SW480 (cell line): Measurements from ENCODE around the gene CDCA4.
"Not testable (repeated sequence)": the region's sequence is repeated elsewhere in the genome, so short reads cannot be mapped to it uniquely, and the experiment has no call there.

Experiments
- DNase-seq: peaks from one replicate; pipeline ENCODE4 v3.0.0-alpha.2; 2016; ENCODE audit warnings: low spot score

The CDCA4 gene

DNA sequence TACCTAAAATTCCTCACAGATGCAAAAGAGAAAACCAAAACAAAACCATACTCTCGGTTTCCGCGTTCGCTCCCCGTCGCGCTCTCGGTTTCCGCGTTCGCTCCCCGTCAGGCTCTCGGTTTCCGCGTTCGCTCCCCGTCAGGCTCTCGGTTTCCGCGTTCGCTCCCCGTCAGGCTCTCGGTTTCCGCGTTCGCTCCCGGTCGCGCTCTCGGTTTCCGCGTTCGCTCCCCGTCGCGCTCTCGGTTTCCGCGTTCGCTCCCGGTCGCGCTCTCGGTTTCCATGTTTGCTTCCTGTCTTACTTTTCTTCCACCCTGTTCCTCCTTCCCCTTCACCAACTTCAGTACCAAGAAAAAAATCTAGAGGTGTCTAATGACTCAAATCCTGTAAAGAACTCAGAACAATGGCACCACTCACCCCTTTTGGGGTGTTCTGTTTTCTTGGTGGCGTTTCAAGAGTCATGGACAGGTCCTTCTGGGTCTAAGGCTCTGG lies 12.6 kb upstream of the CDCA4 start:
- not testable (repeated sequence) for DNase-seq

DNA sequence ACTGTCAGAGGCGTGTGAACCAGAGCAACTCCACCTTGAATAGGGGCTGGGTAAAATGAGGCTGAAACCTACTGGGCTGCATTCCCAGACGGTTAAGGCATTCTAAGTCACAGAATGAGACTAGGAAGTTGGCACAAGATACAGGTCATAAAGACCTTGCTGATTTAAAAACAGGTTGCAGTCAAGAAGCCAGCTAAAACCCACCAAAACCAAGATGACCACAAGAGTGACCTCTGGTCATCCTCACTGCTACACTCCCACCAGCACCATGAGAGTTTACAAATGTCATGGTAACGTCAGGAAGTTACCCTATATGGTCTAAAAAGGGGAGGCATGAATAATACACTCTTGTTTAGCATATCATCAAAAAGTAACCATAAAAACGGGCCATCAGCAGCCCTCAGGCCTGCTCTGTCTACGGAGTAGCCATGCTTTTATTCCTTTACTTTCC lies 11.6 kb upstream of the CDCA4 start:
- DNase-seq: not testable (repeated sequence)

DNA sequence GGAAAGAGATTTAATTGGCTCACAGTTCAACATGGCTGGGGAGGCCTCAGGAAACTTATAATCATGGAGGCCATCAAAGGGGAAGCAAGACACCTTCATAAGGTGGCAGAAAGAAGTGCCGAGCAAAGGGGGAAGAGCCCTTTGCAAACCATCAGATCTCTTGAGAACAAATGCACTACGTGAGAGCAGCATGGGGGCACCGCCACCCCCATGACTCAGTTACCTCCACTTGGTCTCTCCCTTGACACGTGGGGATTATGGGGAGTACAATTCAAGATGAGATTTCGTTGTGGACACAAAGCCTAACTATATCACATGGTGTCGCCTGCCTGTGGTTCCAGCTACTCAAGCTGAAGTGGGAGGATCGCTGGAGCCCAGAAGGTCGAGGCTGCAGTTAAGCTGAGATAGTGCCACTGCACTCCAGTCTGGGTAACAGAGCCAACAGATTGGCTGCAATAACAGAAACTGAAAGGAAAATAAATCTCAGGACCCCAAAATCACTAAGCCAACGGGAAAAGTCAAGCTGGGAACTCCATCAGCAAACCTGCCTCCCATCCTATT lies 10.0 kb upstream of the CDCA4 start:
- no peak for DNase-seq

DNA sequence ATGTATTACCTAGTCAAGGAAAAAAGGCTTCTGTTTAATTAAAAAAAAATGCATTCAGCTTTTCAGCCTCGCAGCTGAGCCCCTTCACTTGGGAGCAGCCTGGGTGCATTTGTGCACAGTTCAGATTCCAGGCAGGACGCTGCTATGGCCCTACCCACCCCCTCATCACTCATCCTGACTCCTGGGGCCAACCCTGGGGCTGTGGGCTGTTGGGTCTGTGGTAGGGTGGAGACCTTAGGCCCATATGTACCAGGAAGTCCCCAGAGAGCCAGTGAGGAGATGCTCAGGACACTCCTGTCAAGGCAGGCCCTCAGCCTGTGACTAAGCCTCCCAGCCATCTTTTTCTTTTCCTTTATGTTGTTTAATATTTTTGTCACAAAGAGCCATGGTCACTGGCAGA lies 9.3 kb upstream of the CDCA4 start:
- no peak for DNase-seq

DNA sequence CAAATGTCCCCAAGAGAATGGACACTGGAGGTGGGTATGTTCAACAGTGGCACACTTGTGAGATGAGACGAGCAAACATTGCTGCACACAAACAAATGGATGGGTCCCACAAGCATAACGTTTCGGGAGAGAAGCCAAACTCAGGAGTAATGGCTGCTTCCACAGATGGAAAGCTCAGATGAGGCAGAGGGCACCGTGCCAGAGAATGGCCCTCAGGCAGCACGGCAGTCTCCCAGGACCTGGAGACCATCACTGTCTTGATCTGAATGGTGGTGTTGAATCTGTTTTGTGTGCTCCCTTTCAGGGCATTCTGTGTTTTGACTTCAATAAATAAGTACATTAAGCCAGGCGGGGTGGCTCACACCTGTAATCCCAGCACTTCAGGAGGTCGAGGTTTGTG lies 8.5 kb upstream of the CDCA4 start:
- DNase-seq: no peak

DNA sequence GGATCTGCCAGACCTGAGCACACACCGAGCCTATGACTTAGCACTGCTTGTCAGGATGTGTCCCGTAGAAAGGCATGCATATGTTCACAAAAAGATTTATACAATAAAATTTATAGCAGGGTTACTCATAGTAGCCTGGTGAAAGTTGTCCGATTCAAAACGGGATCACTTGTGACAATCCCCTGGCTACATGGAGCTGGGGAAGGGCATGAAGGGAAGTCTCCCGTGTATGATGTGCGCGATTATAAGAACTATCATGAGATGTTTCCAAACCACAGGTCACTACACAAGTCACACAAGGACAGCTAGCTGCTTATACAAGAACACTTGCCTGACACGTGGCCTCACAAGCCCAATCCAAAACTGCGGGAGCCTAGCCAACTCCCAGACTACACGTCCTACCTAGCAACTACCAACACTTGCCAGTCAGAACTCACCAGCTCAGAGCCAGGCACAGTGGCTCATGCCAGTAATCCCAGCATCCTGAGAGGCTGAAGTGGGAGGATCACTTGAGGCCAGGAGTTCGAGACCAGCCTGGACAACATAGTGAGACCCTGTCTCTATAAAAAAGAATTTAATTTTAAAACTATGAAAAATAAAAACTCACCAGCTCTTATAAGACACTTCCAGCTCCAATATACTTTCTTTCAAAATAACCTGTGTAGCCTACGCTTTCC lies 7.5 kb upstream of the CDCA4 start:
- DNase-seq: no peak

DNA sequence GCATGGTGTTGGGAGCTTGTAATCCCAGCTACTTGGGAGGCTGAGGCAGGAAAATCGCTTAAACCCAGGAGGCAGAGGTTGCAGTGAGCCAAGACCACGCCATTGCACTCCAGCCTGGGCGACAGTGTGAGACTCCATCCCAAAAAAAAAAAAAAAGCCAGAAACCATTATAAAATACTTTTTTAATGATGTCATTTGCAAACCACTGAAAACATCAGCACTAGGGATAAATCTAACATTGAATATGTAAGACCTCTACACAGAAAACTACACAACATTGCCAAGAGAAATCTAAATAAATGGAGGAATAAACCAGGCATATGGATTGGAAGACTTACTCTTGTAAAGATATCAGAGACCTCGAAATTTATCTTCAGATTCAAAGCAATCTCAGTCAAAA lies 6.8 kb upstream of the CDCA4 start:
- not testable (repeated sequence) for DNase-seq

DNA sequence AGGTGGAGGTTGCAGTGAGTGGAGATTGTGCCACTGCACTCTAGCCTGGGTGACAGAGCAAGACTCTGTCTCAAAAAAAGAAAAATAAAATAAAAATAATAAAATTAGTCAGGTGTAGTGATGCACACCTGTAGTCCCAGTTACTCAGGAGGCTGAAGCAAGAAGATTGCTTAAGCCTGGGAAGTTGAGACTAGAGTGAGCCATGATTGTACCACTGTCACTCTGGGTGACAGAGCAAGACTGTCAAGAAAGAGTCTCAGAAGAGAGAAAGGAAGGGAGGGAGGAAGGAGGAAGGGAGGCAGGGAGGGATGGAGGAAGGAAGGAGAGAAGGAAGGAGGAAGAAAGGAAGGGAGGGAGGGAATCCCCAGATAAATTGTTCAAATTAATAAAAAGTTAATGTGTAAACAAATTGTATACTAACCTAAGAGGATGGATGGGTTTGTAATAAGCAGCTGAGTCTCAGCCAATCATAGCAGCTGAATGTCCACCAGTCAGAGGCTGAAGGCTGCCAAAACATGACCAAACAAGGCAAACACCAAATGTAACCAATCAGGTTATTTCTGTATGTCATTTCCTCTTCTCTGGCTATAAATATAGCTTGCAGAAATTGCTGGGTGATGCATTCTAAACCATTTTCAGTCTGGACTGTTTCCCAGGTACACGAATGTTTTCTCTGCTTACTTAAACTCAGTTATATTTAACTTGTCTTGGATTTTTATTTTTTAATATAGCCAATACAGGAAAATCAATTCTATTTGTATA lies 6.1 kb upstream of the CDCA4 start:
- DNase-seq: peak; percentile 43

DNA sequence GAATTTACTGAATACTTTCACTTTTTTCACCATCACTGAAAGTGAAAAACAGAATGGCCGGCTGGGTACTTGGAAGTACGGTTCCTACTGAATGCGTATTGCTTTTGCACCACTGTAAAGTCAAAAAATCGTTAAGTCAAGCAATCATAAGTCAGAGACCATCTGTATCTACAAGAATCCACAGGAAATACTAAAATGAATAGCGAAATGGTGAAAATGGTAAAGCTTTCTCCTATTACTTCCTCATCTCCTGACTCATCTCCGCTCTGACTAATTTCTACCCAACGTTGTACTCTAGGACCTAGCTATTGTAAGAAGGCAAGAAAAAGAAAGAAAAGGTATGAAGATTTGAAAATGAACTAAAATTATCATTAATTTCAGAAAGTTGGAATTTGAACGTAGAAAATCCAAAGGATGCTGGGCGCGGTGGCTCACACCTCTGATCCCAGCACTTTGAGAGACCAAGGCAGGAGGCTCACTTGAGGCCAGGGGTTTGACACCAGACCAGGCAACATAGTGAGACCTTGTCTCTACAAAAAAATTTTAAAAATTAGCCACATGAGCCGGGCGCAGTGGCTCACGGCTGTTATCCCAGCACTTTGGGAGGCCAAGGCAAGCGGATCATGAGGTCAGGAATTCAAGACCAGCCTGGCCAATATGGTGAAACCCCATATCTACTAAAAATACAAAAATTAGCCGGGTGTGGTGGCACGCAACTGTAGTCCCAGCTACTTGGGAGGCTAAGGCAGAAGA lies 5.3 kb upstream of the CDCA4 start:
- no peak for DNase-seq

DNA sequence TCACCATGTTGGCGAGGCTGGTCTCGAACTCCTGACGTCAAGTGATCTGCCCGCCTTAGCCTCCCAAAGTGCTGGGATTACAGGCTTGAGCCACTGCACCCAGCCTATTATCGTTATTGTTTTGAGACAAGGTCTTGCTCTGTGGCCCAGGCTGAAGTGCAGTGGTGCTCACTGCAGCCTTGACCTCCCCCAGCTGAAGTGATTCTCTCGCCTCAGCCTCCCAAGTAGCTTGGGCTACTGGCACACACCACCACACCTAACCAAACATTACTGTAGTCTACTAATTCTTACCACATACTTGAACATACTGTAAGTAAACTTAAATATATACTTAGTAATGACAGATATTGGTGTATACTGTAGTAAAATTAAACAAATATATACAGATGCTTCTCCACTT lies 4.5 kb upstream of the CDCA4 start:
- DNase-seq: no peak

DNA sequence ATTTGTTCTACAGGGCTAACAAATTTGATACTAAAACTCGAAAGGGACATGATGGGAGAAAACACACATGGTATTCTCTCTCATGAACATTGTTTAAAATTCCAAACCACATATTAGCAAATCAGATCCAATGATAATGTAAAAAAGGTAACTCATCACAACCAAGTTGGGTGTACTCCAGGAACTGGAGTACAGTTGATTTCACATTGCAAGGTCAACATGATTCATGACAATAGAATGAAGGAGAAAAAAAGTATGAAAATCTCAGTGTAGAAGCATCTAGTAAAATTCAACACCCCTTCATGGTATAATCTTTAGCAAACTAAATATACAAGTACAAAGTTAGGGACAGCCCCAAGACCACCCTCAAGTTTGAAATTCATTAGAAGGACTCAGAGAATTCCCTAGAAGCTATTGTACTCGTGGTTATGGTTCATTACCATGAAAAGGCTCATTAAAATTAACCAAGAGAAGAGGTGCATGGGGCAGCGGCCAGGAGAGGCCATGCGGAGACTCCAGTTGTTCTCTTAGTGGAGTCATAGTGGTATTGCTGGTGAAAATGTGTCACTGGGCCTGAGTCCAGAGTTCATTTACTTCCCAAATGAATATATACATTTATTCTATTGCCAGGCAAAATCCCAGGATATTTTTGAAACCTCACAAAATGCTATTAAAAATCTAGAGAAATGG lies 3.1 kb upstream of the CDCA4 start:
- peak; percentile 44 for DNase-seq

DNA sequence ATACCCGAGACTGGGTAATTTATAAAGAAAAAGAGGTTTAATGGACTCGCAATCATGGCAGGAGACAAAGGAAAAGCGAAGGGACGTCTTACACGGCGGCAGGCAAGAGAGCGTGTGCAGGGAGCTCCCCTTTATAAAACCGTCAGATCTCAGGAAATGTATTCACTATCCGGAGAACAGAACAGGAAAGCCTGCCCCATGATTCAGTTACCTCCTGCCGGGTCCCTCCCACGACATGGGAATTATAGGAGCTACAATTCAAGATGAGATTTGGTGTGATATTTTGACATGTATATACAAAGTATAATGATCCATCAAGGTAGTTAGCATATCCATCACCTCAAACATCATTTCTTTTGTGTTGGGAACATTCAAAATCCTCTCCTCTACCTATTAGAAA lies 2.3 kb upstream of the CDCA4 start:
- no peak for DNase-seq

DNA sequence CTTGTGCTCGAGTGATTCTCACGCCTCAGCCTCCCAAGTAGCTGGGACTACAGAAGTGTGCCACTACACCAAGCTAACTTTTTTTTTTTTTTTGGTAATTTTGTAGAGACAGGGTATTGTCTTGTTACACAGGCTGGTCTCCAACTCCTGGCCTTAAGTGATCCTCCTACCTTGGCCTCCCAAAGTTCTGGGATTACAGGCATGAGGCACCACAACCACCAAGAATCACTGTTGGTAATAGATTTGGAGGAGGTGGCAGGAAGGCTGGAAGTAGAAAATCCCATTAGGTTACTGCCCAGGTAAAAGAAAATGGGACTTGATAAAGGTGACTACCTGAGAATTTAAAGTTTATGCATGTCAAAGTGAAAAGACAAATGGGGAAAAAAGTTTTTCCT lies 1.4 kb upstream of the CDCA4 start:
- peak; percentile 34 for DNase-seq

DNA sequence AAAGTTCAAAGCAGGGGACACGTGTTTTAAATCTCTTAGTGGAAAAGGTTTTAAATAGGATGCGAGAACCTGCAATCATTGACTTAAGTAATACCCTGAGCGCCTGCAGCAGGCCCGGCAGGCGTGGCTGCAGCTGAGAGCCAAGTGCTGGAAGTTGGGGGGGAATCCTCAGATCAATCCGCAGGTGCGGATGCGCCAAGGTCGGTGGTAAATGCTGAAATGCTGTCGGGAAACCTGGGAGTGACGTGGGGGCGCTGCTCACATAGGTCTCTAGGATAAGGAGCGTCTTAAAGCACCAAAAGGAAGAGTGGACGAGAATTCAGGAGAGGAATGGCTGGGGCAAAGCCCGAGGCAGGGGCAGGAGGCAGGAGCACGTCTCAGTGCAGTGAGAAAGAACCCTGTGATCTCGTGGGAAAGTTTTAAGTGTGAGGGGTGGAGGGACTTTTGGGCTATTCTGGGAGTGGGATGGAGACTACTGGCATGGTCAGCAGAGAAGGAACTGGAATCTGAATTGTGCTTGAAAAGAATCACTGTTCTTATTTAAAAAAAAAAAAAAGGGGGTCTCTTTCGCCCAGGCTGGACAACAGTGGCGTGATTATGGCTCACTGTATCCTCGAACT lies 883 bp upstream of the CDCA4 start:
- DNase-seq: peak; percentile 84

DNA sequence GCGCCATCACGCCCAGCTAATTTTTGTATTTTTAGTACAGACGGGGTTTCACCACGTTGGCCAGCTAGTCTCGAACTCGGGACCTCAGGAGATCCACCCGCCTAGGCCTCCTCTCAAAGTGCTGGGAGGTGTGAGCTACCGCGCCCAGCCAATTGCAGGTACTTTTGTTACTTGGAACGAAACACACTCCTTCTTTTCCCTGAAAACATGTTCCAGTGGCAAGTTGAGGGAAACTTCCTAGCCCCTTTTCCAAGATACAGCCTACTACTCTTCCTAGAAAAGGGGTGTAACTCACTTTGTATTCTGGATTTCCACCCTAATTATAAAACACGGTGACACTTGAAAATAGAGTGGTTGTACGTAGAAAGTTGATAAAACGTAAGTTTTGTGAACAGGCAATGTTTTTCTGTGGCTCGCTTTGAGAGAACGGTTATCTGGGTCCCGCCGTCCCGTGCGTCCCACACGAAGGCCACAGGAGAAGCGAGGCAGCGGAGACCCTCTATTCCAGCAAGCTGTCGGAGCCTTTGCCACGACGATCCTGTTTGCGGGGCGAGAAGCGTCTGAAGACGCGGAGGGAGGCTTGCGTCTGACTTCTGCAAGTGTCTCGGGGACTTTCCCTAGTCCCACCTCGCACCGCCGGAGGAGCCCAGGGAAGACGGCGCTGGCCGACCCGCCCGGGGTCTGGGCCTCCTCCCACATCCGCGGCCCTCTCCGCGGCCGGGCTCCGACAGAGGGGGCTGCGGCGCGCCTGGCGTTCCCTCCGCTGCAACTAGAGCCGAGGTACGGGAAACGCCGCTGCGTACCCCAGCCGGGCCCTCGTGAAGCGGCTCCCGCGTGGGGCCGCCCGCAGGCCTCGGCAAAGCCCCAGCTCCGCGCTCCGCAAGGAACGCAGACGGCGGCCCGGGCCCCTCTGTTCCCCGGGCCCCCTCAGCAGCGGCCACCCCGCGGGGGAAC lies 745 bp downstream of the CDCA4 start:
- DNase-seq: peak; percentile 33

DNA sequence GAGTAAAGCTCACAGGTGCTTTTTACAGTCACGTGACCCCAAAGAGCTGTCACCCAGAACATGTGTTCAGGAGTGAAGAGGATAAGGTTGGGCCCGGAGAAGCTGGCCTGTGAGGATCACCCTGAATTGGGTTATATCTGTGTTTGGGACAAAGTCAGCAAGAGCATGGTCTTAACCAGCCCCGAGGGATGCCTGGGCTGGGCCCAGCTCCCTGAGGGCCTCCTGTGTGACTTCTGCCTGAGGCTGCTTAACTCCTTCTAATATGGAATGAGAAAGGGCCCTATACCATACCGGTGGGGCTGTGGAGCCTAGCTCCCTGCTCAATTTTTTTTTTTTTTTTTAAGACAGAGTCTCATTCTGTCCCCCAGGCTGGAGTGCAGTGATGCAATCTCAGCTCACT lies 2.5 kb downstream of the CDCA4 start:
- DNase-seq: no peak

DNA sequence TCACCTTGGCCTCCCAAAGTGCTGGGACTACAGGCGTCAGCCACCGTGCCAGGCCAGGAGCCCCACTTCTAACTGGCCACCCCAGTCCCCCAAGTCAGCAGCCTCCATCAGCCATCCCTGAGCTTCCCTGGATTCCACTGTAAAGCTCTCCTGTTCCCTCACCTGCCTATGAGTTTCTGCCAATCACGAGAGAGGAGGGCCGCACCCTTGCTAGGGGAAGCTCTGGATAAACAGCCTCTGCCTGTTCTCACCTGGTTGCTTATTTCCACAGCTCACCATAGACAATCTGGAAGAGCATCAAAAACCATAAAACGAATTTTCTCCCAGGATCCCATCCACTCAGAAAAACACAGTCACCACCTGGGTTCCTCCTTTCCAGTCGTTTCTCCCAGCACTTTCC lies 5.0 kb downstream of the CDCA4 start:
- DNase-seq: no peak

DNA sequence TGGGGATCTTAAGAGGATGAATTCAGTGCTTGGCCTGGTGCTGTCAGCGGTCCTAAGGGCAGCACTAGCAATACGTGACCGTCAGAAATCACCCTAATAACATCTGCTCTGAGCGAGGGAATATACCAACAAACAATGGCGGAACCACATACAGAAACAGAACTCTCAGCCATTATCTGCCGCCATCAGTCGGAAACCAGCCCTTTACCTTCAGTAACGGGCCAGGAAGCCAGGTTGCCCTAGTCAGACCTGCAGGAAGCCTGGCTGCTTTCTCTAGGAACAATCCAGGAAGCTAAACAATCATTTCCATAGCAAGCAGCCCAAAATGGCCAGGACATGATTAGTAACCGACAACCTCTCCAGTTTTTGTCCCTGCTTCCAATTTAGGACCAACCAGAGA lies 5.6 kb downstream of the CDCA4 start:
- DNase-seq: no peak

DNA sequence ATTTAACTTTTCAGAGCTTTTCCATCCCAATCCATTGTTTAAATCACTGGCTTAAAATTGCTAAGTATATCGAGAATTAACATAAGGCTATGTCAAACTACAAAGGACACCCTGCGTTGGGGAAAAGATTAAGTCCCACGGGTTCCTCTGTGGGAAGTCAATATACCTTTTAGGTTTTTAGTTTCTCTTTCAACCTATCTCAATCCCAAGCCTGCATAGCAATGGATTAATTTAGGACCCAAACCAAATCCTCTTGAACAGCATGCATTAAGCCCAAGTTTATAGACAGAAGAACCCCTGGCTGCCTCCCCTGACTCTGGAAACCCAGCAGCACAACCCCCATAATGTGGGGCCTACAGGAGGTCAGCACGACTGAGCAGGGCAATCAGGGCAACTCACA lies 6.3 kb downstream of the CDCA4 start:
- no peak for DNase-seq

DNA sequence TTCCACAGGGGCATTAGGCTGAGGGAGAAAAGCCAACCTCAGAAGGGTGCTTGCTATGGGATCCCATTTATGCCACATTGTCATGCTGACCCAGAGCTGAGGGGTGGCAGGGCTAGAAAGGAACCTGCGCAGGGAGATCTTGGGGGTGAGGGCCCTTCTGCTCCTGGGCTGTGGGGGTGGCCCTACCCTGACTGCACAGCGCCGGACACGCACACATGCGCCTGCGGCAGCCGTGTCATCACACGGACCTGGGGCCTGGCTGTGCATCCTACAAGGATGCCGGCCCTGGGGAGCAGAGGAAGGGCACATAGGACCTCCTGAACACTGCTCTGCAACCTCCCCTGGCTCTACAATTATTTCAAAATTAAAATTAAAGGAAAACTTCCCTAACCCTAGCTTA lies 6.9 kb downstream of the CDCA4 start:
- DNase-seq: no peak
